ENCODE data around the gene ACTL7B. TPM values are rescaled to one million over a fixed set of nuclear protein-coding genes. Genes with fewer than 3 reads are reported as not detected.

ACTL7B gene
- total RNA-seq, 1 donor from 2014 or later, result not detected

- no peaks in the 10 kb centered on the region for H3K9me3 Mint-ChIP-seq (ENCODE audit: unreplicated experiment)
- peaks cover 18% of the 10 kb centered on the region for H3K4me1 Mint-ChIP-seq (ENCODE audit: low read depth, unreplicated experiment)
- no peak for FAIRE-seq
- Histone ChIP-seq H3K79me2 (ENCODE audit: insufficient read depth, low read length) (no peaks in the 10 kb centered on the region), H3K4me1 (ENCODE audit: insufficient read depth, low read length) (peaks cover 3% of the 10 kb centered on the region), H3K9ac (ENCODE audit: low read length) (no peak overlapping the region), H3K27ac (ENCODE audit: low read depth, low read length) (no peak overlapping the region), H4K20me1 (ENCODE audit: insufficient read depth, low read length) (no peaks in the 10 kb centered on the region), H3K9me3 (ENCODE audit: insufficient read depth, low read depth, low read length) (no peaks in the 10 kb centered on the region), H3K4me2 (ENCODE audit: low read length) (no peak overlapping the region), H3K4me3 (ENCODE audit: insufficient read depth, low read depth, low read length) (no peak overlapping the region), H3K36me3 (ENCODE audit: insufficient read depth, low read length) (peaks cover 10% of the 10 kb centered on the region), H2AFZ (ENCODE audit: low read depth, low read length) (no peak overlapping the region), H3K27me3 (ENCODE audit: insufficient read depth, low read length) (no peaks in the 10 kb centered on the region)
- TF ChIP-seq, protein P1, sequence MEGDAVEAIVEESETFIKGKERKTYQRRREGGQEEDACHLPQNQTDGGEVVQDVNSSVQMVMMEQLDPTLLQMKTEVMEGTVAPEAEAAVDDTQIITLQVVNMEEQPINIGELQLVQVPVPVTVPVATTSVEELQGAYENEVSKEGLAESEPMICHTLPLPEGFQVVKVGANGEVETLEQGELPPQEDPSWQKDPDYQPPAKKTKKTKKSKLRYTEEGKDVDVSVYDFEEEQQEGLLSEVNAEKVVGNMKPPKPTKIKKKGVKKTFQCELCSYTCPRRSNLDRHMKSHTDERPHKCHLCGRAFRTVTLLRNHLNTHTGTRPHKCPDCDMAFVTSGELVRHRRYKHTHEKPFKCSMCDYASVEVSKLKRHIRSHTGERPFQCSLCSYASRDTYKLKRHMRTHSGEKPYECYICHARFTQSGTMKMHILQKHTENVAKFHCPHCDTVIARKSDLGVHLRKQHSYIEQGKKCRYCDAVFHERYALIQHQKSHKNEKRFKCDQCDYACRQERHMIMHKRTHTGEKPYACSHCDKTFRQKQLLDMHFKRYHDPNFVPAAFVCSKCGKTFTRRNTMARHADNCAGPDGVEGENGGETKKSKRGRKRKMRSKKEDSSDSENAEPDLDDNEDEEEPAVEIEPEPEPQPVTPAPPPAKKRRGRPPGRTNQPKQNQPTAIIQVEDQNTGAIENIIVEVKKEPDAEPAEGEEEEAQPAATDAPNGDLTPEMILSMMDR (IDR thresholded peaks at IDR 0.05; ENCODE audit: insufficient read depth, low read depth, low read length), result no peak
- TF ChIP-seq EZH2 (IDR thresholded peaks at IDR 0.05; ENCODE audit: insufficient read depth, low read length), result no peak
- H3K27ac Mint-ChIP-seq (ENCODE audit: unreplicated experiment), result no peak overlapping the region
- no peak for DNase-seq (ENCODE audit: low read depth)
- H3K4me3 Mint-ChIP-seq (ENCODE audit: unreplicated experiment), result no peak overlapping the region
- peaks cover 18% of the 10 kb centered on the region for H3K36me3 Mint-ChIP-seq (ENCODE audit: low read depth, unreplicated experiment)
- H3K27me3 Mint-ChIP-seq (ENCODE audit: low read depth, unreplicated experiment), result no peaks in the 10 kb centered on the region
Observed at GRCh38 chr9:108867116-108867515, 11.3 kb upstream of the ACTL7B start.

DNA sequence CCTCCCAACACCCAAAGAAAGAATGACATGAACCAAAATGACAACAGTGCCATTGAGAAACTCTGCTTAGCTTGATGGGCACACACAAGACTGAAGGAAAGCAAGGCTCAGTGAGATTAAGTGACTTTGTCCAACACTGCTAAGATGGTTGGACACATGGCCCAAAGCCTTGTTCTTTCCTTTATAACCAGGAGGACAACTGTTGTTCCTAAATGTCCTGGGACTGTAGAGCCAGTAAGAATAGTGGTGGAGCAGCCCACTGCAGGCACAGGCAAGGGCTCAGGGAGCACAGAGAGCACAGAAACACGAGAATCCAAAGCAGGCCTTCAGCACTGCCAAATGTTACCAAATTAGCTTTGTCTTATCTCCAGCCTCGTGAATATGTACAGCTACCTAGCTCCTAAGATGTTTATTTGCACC, 10.2 kb upstream of the ACTL7B start:
- Histone ChIP-seq H3K9me3 (ENCODE audit: insufficient read depth, low read depth, low read length) (no peaks in the 10 kb centered on the region), H3K36me3 (ENCODE audit: insufficient read depth, low read length) (peaks cover 5% of the 10 kb centered on the region), H3K4me2 (ENCODE audit: low read length) (no peak overlapping the region), H3K27ac (ENCODE audit: low read depth, low read length) (no peak overlapping the region), H4K20me1 (ENCODE audit: insufficient read depth, low read length) (no peaks in the 10 kb centered on the region), H2AFZ (ENCODE audit: low read depth, low read length) (no peak overlapping the region), H3K9ac (ENCODE audit: low read length) (no peak overlapping the region), H3K4me3 (ENCODE audit: insufficient read depth, low read depth, low read length) (no peak overlapping the region), H3K4me1 (ENCODE audit: insufficient read depth, low read length) (peaks cover 3% of the 10 kb centered on the region), H3K27me3 (ENCODE audit: insufficient read depth, low read length) (no peaks in the 10 kb centered on the region), H3K79me2 (ENCODE audit: insufficient read depth, low read length) (no peaks in the 10 kb centered on the region)
- peaks cover 9% of the 10 kb centered on the region for H3K36me3 Mint-ChIP-seq (ENCODE audit: low read depth, unreplicated experiment)
- H3K4me3 Mint-ChIP-seq (ENCODE audit: unreplicated experiment), result no peak overlapping the region
- peaks cover 18% of the 10 kb centered on the region for H3K4me1 Mint-ChIP-seq (ENCODE audit: low read depth, unreplicated experiment)
- no peaks in the 10 kb centered on the region for H3K9me3 Mint-ChIP-seq (ENCODE audit: unreplicated experiment)
- no peaks in the 10 kb centered on the region for H3K27me3 Mint-ChIP-seq (ENCODE audit: low read depth, unreplicated experiment)
- H3K27ac Mint-ChIP-seq (ENCODE audit: unreplicated experiment), result no peak overlapping the region
- DNase-seq (ENCODE audit: low read depth) (no peak), FAIRE-seq (no peak)
- no peak for TF ChIP-seq EZH2 (IDR thresholded peaks at IDR 0.05; ENCODE audit: insufficient read depth, low read length)
- TF ChIP-seq, protein P1 (IDR thresholded peaks at IDR 0.05; ENCODE audit: insufficient read depth, low read depth, low read length), result no peak

DNA sequence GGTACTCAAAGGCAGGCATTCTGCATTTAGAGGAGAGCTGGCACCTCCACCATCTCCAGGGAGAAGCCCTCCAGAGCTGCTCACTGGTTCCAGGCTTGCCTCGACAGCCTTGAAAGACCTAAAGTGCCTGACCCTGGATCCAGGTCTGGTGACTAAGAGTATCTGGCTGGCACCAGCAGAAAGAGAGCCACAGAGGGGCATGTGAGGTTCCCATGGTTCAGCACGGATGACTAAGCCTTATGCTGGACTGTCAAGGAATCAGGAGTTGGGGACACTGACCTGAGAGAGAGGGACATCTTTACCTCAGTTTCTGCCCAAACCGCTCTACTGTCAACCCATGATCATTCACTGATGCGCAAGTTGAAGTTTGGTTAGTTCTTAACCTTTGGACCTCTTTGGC, 9.3 kb upstream of the ACTL7B start:
- Mint-ChIP-seq H3K4me1 (ENCODE audit: low read depth, unreplicated experiment) (peaks cover 19% of the 10 kb centered on the region), H3K4me3 (ENCODE audit: unreplicated experiment) (no peak overlapping the region), H3K27ac (ENCODE audit: unreplicated experiment) (no peak overlapping the region), H3K27me3 (ENCODE audit: low read depth, unreplicated experiment) (no peaks in the 10 kb centered on the region), H3K36me3 (ENCODE audit: low read depth, unreplicated experiment) (peaks cover 4% of the 10 kb centered on the region), H3K9me3 (ENCODE audit: unreplicated experiment) (no peaks in the 10 kb centered on the region)
- Histone ChIP-seq H3K4me1 (ENCODE audit: insufficient read depth, low read length) (peaks cover 3% of the 10 kb centered on the region), H3K36me3 (ENCODE audit: insufficient read depth, low read length) (no peaks in the 10 kb centered on the region), H4K20me1 (ENCODE audit: insufficient read depth, low read length) (no peaks in the 10 kb centered on the region), H3K4me2 (ENCODE audit: low read length) (no peak overlapping the region), H2AFZ (ENCODE audit: low read depth, low read length) (no peak overlapping the region), H3K9me3 (ENCODE audit: insufficient read depth, low read depth, low read length) (no peaks in the 10 kb centered on the region), H3K27ac (ENCODE audit: low read depth, low read length) (no peak overlapping the region), H3K27me3 (ENCODE audit: insufficient read depth, low read length) (no peaks in the 10 kb centered on the region), H3K79me2 (ENCODE audit: insufficient read depth, low read length) (no peaks in the 10 kb centered on the region), H3K4me3 (ENCODE audit: insufficient read depth, low read depth, low read length) (no peak overlapping the region), H3K9ac (ENCODE audit: low read length) (no peak overlapping the region)
- DNase-seq (ENCODE audit: low read depth), result no peak
- FAIRE-seq, result no peak
- TF ChIP-seq, protein P1 (IDR thresholded peaks at IDR 0.05; ENCODE audit: insufficient read depth, low read depth, low read length), result no peak
- no peak for TF ChIP-seq EZH2 (IDR thresholded peaks at IDR 0.05; ENCODE audit: insufficient read depth, low read length)
